ES-I3 (cell line): ENCODE measurements around the gene LIFR.
A peak's percentile ranks its signal among the peaks of the same experiment; 100 is the strongest.
"Not testable (repeated sequence)": the region's sequence is repeated elsewhere in the genome, so short reads cannot be mapped to it uniquely, and the experiment has no call there.

Experiments
- H3K36me3 ChIP-seq: 2 replicates; pipeline ENCODE4 v1.6.1; 2013; ENCODE audit warnings: mild to moderate bottlenecking, low read length, control low read depth, moderate library complexity; ENCODE audit not compliant: insufficient read depth
- H3K4me1 ChIP-seq: 2 replicates; pipeline ENCODE4 v1.6.1; 2013; ENCODE audit warnings: mild to moderate bottlenecking, control low read depth, low read length; ENCODE audit not compliant: insufficient read depth
- H3K9ac ChIP-seq: 2 replicates; pipeline ENCODE4 v1.6.1; 2013; ENCODE audit warnings: low read depth, mild to moderate bottlenecking, low read length, moderate library complexity
- H3K9me3 ChIP-seq: 2 replicates; pipeline ENCODE4 v1.6.1; 2013; ENCODE audit warnings: mild to moderate bottlenecking, low read length, moderate library complexity; ENCODE audit not compliant: control insufficient read depth, insufficient read depth

Gene LIFR, protein sequence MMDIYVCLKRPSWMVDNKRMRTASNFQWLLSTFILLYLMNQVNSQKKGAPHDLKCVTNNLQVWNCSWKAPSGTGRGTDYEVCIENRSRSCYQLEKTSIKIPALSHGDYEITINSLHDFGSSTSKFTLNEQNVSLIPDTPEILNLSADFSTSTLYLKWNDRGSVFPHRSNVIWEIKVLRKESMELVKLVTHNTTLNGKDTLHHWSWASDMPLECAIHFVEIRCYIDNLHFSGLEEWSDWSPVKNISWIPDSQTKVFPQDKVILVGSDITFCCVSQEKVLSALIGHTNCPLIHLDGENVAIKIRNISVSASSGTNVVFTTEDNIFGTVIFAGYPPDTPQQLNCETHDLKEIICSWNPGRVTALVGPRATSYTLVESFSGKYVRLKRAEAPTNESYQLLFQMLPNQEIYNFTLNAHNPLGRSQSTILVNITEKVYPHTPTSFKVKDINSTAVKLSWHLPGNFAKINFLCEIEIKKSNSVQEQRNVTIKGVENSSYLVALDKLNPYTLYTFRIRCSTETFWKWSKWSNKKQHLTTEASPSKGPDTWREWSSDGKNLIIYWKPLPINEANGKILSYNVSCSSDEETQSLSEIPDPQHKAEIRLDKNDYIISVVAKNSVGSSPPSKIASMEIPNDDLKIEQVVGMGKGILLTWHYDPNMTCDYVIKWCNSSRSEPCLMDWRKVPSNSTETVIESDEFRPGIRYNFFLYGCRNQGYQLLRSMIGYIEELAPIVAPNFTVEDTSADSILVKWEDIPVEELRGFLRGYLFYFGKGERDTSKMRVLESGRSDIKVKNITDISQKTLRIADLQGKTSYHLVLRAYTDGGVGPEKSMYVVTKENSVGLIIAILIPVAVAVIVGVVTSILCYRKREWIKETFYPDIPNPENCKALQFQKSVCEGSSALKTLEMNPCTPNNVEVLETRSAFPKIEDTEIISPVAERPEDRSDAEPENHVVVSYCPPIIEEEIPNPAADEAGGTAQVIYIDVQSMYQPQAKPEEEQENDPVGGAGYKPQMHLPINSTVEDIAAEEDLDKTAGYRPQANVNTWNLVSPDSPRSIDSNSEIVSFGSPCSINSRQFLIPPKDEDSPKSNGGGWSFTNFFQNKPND

DNA sequence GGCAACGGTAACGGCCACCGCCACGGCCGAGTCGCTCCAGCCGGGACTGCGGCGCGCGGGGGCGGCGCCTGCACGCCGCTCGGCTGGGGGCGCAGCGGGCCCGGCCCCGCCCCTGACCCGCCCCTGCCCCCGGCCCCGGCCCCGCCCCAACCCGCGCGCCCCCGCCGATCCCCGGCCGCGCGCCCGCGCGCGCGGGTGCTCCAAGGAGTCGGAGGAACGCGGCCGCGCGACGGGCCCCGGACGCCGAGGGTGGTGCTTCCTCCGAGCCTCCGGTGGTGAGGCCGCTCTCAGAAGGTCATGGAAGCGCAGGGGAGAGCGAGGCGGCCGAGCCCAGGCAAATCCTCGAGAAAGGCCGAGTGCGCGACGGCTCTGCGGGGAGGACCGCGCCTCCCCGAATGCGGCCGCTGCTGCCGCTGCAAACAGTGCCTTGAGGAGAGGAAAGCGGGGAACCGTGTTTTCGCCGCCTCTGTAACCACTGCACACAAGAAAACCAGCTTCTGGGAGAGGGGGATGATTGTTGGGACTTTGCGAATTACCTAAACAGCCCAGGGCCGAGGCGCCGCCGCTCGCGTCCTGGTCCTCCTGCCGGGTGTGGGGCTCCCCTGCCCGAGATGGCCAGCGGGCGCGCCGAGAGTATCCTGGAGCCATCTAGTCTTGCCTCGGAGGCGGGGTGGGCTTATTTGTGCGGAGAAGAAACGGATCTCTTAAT, at the start of gene LIFR:
Gene LIFR (minus strand): TSS at position 48 of the 709 bp plus-strand sequence. CDS start 25,999 bp downstream, outside the sequence.
- H3K36me3 ChIP-seq = no peaks in the 10 kb centered on the region
- H3K4me1 ChIP-seq = peaks cover 11% of the 10 kb centered on the region; the same call in 1 of the 2 replicates
- H3K9ac ChIP-seq = peak within 1 kb of the TSS; percentile 88
- no peaks in the 10 kb centered on the region for H3K9me3 ChIP-seq

- no peaks in the 10 kb centered on the region for H3K36me3 ChIP-seq
These were observed 49.2 kb upstream of the LIFR start for GRCh38 chr5:38605610-38606009.

DNA sequence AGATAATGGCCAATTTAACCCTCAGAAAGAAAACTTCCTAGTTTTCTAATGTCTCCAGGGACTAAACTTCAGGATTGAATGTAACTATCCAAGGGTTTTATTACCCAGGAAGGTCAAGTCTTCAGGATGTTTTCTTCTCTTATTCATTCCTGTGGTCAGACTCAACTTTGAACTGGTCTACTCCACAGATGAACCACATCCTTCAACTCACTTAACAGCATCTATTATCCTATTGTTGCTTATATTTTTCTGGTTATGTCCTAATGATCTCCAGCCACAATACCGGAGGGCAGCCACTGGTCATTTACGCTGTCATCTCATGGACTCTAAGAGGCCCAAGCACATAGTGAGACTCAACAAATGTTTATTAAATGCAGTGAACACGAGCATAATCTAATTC, 47.2 kb upstream of the LIFR start:
- Histone ChIP-seq H3K9ac (no peak overlapping the region), H3K9me3 (no peaks in the 10 kb centered on the region), H3K4me1 (peaks cover 14% of the 10 kb centered on the region; the same call in 1 of the 2 replicates), H3K36me3 (no peaks in the 10 kb centered on the region)

More at GRCh38 chr5:38605610-38606009, 49.2 kb upstream of the LIFR start:
- H3K9ac ChIP-seq = no peak overlapping the region
- peaks cover 7% of the 10 kb centered on the region; the same call in 1 of the 2 replicates for H3K4me1 ChIP-seq
- no peaks in the 10 kb centered on the region for H3K9me3 ChIP-seq

- peaks cover 17% of the 10 kb centered on the region; the same call in 1 of the 2 replicates for H3K4me1 ChIP-seq
- no peaks in the 10 kb centered on the region for H3K36me3 ChIP-seq
- no peak overlapping the region for H3K9ac ChIP-seq
- no peaks in the 10 kb centered on the region for H3K9me3 ChIP-seq
These were observed 46.2 kb upstream of the LIFR start for GRCh38 chr5:38602641-38603040.

DNA sequence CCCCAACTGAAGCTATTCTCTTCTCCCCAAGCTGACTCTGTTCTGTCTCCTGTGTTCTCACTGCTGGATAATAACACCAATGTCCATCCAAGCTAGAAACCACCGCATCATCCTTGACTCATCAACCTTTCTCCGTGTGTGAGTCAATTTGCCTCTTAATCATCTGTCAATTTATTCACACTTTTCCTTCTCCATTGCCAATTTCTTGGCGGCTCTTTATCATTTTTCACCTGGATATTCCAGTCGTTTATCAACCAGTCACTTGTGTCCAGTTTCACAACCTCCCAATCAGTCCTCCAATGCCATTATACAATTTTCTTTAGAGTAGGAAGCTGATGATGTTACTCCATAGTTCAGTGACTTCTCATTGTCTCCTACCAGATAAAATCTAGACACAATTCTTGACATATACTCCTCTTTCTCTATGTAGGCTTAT, 45.4 kb upstream of the LIFR start:
- no peak overlapping the region for H3K9ac ChIP-seq
- no peaks in the 10 kb centered on the region for H3K9me3 ChIP-seq
- no peaks in the 10 kb centered on the region for H3K36me3 ChIP-seq
- H3K4me1 ChIP-seq = peaks cover 17% of the 10 kb centered on the region; the same call in 1 of the 2 replicates

DNA sequence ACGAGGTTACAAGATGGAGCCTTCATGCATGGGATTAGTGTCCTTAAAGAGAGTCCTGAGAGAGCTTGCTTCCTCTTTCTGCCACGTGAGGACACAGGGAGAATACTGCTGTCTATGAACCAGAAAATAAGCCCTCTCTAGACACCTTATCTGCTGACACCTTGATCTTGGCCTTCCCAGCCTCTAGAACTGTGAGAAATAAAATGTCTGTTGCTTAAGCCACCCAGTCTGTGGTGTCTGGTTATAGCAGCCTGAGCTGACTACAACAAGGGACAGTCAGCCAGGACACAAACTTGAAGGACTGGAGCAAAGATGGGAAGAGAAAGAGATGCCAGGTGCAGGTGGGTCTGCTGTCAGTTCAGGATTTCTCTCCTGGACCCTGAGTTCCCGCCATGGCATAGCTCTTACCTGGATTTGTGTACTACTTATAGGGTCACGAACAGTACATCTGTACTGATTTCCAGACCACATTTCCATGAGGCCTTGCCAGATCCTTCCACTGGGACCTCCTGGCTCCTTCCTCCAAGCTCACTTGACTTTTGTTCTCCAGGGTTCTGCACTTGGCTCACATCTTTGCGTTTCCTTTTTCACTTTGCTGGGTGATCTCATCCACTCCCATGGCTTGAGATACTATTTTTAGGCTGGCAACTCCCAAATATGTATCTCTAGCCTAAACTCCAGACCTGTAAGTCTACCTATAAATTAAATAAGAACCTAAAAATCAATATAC, 44.9 kb upstream of the LIFR start:
- peaks cover 17% of the 10 kb centered on the region; the same call in 1 of the 2 replicates for H3K4me1 ChIP-seq
- H3K36me3 ChIP-seq = no peaks in the 10 kb centered on the region
- H3K9ac ChIP-seq = no peak overlapping the region
- H3K9me3 ChIP-seq = no peaks in the 10 kb centered on the region

DNA sequence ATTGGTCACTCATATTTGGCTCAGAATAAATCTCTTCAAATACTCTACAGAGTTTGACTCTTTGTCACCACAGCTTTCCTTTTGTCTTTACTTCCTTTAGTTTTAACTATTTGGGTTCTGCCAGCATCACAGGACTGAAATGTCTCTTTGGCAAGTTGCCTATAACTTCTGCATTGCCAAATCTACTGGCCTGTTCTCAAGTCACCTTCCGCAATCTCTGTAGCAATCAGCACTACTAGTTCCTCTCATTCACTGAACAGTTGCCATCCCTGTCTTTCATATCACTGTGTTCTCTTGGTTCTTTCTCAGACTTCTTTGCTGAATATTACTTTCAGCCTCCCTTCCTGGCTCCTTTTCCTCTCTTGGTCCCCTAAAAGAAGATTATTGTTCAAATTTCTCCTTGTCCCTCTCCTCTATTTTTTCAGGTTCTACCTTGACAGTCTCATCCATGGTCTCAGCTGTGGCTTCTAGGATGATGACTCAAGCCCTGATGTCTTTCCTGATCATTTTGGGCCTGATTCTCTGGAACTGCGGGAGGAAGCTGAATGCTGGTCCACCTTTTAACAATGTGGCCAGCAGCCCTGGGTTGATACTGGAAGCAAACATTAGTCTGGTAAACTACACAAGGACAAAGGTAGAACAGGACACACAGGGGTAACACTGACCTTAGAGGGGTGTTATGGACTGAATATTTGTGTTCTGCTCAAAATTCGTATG, 44.0 kb upstream of the LIFR start:
- Histone ChIP-seq H3K36me3 (no peaks in the 10 kb centered on the region), H3K9me3 (no peaks in the 10 kb centered on the region), H3K4me1 (peaks cover 15% of the 10 kb centered on the region; the same call in 1 of the 2 replicates), H3K9ac (no peak overlapping the region)

GRCh38 chr5:38599751-38600150, 43.3 kb upstream of the LIFR start:
- not testable (repeated sequence) for H3K9me3 ChIP-seq, H3K36me3 ChIP-seq, H3K9ac ChIP-seq
- peaks cover 17% of the 10 kb centered on the region; the same call in 1 of the 2 replicates for H3K4me1 ChIP-seq

DNA sequence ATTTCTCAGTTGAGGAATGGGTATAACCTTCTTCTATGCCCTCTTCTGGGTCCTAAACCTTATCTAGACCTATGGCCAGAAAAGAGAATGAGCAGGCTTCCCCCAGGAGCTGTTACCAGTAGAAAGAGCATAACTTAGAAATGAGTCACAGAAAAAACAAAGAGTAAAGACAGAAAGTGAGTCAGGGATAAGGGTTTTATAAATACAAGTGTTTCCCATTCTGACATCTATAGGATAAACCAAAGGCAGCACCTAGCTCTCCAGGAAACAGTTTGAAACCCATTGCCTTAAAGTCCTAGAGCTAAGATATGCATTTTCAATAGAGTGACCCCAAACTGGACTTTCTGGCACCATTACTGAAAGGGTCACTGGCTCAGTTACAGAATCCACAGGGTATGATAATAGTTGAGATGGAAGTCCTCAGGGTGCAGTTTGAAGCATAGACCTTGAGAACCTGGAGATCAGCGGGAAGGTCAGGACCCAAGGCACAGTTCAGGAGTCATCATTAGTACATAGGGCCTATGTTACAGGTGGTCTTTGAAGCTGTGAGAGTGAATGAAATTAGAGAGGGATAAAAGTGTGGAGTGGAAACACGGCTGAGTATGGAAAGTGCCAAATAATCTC, 42.7 kb upstream of the LIFR start:
- H3K9me3 ChIP-seq = no peaks in the 10 kb centered on the region
- peaks cover 16% of the 10 kb centered on the region; the same call in 1 of the 2 replicates for H3K4me1 ChIP-seq
- no peak overlapping the region for H3K9ac ChIP-seq
- no peaks in the 10 kb centered on the region for H3K36me3 ChIP-seq

DNA sequence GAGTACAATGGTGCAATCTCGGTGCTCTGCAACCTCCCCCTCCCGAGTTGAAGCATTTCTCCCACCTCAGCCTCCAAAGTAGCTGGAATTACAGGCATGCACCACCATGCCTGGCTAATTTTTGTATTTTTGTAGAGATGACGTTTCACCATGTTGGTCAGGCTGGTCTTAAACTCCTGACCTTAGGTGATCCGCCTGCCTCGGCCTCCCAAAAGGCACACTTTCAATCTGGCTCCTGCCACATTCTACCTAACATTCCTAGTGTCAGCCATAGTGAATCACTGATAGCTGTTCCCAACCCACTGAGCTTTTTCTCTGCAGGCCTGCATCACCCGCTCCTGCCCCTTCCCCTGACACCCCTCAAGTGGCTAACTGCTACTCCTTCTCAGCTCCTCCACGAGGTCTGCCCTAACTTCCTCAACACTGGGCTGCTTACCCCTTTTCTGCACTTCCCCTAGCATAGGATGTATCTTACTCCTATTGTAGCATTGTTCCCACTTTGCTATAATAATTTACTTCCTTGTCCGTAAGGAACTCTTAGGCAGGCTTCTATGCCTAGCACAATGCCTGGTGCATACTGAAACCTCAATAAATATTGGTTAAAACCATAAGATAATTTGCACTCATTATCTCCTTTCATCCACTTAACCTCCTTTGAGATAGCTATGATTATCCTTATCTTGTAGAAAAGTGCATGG, 42.0 kb upstream of the LIFR start:
- Histone ChIP-seq H3K9me3 (no peaks in the 10 kb centered on the region), H3K36me3 (no peaks in the 10 kb centered on the region), H3K4me1 (peaks cover 16% of the 10 kb centered on the region; the same call in 1 of the 2 replicates), H3K9ac (no peak overlapping the region)

- Histone ChIP-seq H3K9me3 (no peaks in the 10 kb centered on the region), H3K36me3 (no peaks in the 10 kb centered on the region), H3K9ac (no peak overlapping the region), H3K4me1 (peaks cover 16% of the 10 kb centered on the region; the same call in 1 of the 2 replicates)
These were observed 40.5 kb upstream of the LIFR start for GRCh38 chr5:38596981-38597380.
